Muscle layer of duodenum (tissue), 2 donors: ENCODE results near the gene RAB31.

Experiments
- H3K27ac ChIP-seq: one replicate; pipeline ENCODE4 v1.7.0; 2013; ENCODE audit warnings: mild to moderate bottlenecking, low read length
- H3K27me3 ChIP-seq: one replicate; pipeline ENCODE4 v1.7.0; 2013; ENCODE audit warnings: low read depth, mild to moderate bottlenecking, control low read depth, low read length
- H3K36me3 ChIP-seq, 2 donors: one replicate each; pipeline ENCODE4 v1.7.0; 2013; ENCODE audit warnings: low read length in 2 of 2, control low read depth in 1 of 2, mild to moderate bottlenecking in 1 of 2; ENCODE audit not compliant: insufficient read depth in 2 of 2, control insufficient read depth in 1 of 2
- H3K4me1 ChIP-seq, 2 donors: one replicate each; pipeline ENCODE4 v1.7.0; 2013; ENCODE audit warnings: low read length in 2 of 2, mild to moderate bottlenecking in 2 of 2, control low read depth in 1 of 2, moderate library complexity in 1 of 2; ENCODE audit not compliant: insufficient read depth in 2 of 2, control insufficient read depth in 1 of 2
- H3K4me3 ChIP-seq, 2 donors: one replicate each; pipeline ENCODE4 v1.7.0; 2013; ENCODE audit warnings: low read length in 2 of 2, low read depth in 1 of 2, mild to moderate bottlenecking in 1 of 2
- H3K9me3 ChIP-seq, 2 donors: one replicate each; pipeline ENCODE4 v1.7.0; 2013; ENCODE audit warnings: low read length in 2 of 2, control low read depth in 1 of 2, mild to moderate bottlenecking in 1 of 2; ENCODE audit not compliant: control insufficient read depth in 1 of 2
- donor health status: healthy.

Gene RAB31

GRCh38 chr18:9782073-9782857, 74.2 kb downstream of the RAB31 start:
- Histone ChIP-seq H3K36me3 (no peaks in the 10 kb centered on the region), H3K4me1 (peaks cover 0 to 4% of the 10 kb centered on the region in 2 donors), H3K9me3 (no peaks in the 10 kb centered on the region), H3K27ac (no peak overlapping the region), H3K27me3 (no peaks in the 10 kb centered on the region), H3K4me3 (no peak overlapping the region)

- Histone ChIP-seq H3K27me3 (no peaks in the 10 kb centered on the region), H3K27ac (no peak overlapping the region), H3K9me3 (no peaks in the 10 kb centered on the region)
Observed at GRCh38 chr18:9786631-9787030, 78.5 kb downstream of the RAB31 start.

GRCh38 chr18:9787036-9787435, 78.9 kb downstream of the RAB31 start:
- H3K36me3 ChIP-seq = no peaks in the 10 kb centered on the region
- H3K27me3 ChIP-seq = no peaks in the 10 kb centered on the region
- no peaks in the 10 kb centered on the region for H3K9me3 ChIP-seq
- no peak overlapping the region for H3K27ac ChIP-seq
- no peak overlapping the region for H3K4me3 ChIP-seq
- peaks cover 0 to 3% of the 10 kb centered on the region in 2 donors for H3K4me1 ChIP-seq

More at GRCh38 chr18:9786631-9787030, 78.5 kb downstream of the RAB31 start:
- H3K4me1 ChIP-seq = peaks cover 0 to 4% of the 10 kb centered on the region in 2 donors
- no peaks in the 10 kb centered on the region for H3K36me3 ChIP-seq
- H3K4me3 ChIP-seq = no peak overlapping the region

GRCh38 chr18:9787712-9788111, 79.6 kb downstream of the RAB31 start:
- H3K27ac ChIP-seq = no peak overlapping the region

GRCh38 chr18:9788140-9788539, 80.0 kb downstream of the RAB31 start:
- Histone ChIP-seq H3K9me3 (no peaks in the 10 kb centered on the region), H3K4me1 (no peaks in the 10 kb centered on the region), H3K27ac (no peak overlapping the region), H3K27me3 (no peaks in the 10 kb centered on the region), H3K36me3 (no peaks in the 10 kb centered on the region), H3K4me3 (no peak overlapping the region)

More at GRCh38 chr18:9787712-9788111, 79.6 kb downstream of the RAB31 start:
- Histone ChIP-seq H3K27me3 (no peaks in the 10 kb centered on the region), H3K4me3 (no peak overlapping the region), H3K9me3 (no peaks in the 10 kb centered on the region), H3K36me3 (no peaks in the 10 kb centered on the region), H3K4me1 (no peaks in the 10 kb centered on the region)

- Histone ChIP-seq H3K4me1 (no peaks in the 10 kb centered on the region), H3K4me3 (no peak overlapping the region), H3K27ac (no peak overlapping the region), H3K36me3 (no peaks in the 10 kb centered on the region), H3K27me3 (no peaks in the 10 kb centered on the region), H3K9me3 (no peaks in the 10 kb centered on the region)
Observed at GRCh38 chr18:9788860-9789259, 80.8 kb downstream of the RAB31 start.

- H3K27me3 ChIP-seq = no peaks in the 10 kb centered on the region
- no peaks in the 10 kb centered on the region for H3K4me1 ChIP-seq
- H3K4me3 ChIP-seq = no peak overlapping the region
- no peaks in the 10 kb centered on the region for H3K9me3 ChIP-seq
- H3K36me3 ChIP-seq = no peaks in the 10 kb centered on the region
- H3K27ac ChIP-seq = no peak overlapping the region
Observed at GRCh38 chr18:9790261-9790660, 82.2 kb downstream of the RAB31 start.

GRCh38 chr18:9791991-9792390, 83.9 kb downstream of the RAB31 start:
- Histone ChIP-seq H3K4me1 (no peaks in the 10 kb centered on the region), H3K4me3 (no peak overlapping the region), H3K9me3 (no peaks in the 10 kb centered on the region), H3K36me3 (no peaks in the 10 kb centered on the region), H3K27me3 (no peaks in the 10 kb centered on the region), H3K27ac (no peak overlapping the region)

GRCh38 chr18:9792565-9793245, 84.6 kb downstream of the RAB31 start:
- Histone ChIP-seq H3K4me3 (no peak overlapping the region), H3K9me3 (no peaks in the 10 kb centered on the region), H3K27me3 (no peaks in the 10 kb centered on the region), H3K36me3 (no peaks in the 10 kb centered on the region), H3K27ac (no peak overlapping the region), H3K4me1 (no peaks in the 10 kb centered on the region)

GRCh38 chr18:9796011-9796410, 87.9 kb downstream of the RAB31 start:
- H3K9me3 ChIP-seq = no peaks in the 10 kb centered on the region
- H3K36me3 ChIP-seq = no peaks in the 10 kb centered on the region
- H3K27me3 ChIP-seq = no peaks in the 10 kb centered on the region
- H3K27ac ChIP-seq = no peak overlapping the region
- no peaks in the 10 kb centered on the region for H3K4me1 ChIP-seq
- no peak overlapping the region for H3K4me3 ChIP-seq

GRCh38 chr18:9796935-9797549, 88.9 kb downstream of the RAB31 start:
- H3K4me3 ChIP-seq = no peak overlapping the region

More at GRCh38 chr18:9796935-9797549, 88.9 kb downstream of the RAB31 start:
- Histone ChIP-seq H3K36me3 (no peaks in the 10 kb centered on the region), H3K4me1 (no peaks in the 10 kb centered on the region), H3K27me3 (no peaks in the 10 kb centered on the region), H3K9me3 (no peaks in the 10 kb centered on the region), H3K27ac (no peak overlapping the region)
